HUES6 (cell line): Measurements from ENCODE around the gene CATSPERB.
"Not testable (repeated sequence)": the region's sequence is repeated elsewhere in the genome, so short reads cannot be mapped to it uniquely, and the experiment has no call there.

Experiments
- H3K27ac ChIP-seq: 2 replicates; pipeline ENCODE4 v1.7.0; 2013; ENCODE audit warnings: low read depth, mild to moderate bottlenecking, low read length, inconsistent platforms
- H3K27me3 ChIP-seq: 2 replicates; pipeline ENCODE4 v1.6.1; 2013; ENCODE audit warnings: low read length; ENCODE audit not compliant: control insufficient read depth, insufficient read depth
- H3K36me3 ChIP-seq: 2 replicates; pipeline ENCODE4 v1.6.1; 2013; ENCODE audit warnings: low read length; ENCODE audit not compliant: control insufficient read depth, insufficient read depth
- H3K4me1 ChIP-seq: 2 replicates; pipeline ENCODE4 v1.6.1; 2013; ENCODE audit warnings: low read length; ENCODE audit not compliant: control insufficient read depth, insufficient read depth
- H3K4me3 ChIP-seq: 2 replicates; pipeline ENCODE4 v1.5.1; 2013; ENCODE audit warnings: low read depth, low read length
- H3K9ac ChIP-seq: one replicate; pipeline ENCODE4 v1.6.1; 2013; ENCODE audit warnings: mild to moderate bottlenecking, low read length
- H3K9me3 ChIP-seq: 2 replicates; pipeline ENCODE4 v1.6.1; 2013; ENCODE audit warnings: low read depth, low read length; ENCODE audit not compliant: control insufficient read depth, insufficient read depth

Gene CATSPERB

DNA sequence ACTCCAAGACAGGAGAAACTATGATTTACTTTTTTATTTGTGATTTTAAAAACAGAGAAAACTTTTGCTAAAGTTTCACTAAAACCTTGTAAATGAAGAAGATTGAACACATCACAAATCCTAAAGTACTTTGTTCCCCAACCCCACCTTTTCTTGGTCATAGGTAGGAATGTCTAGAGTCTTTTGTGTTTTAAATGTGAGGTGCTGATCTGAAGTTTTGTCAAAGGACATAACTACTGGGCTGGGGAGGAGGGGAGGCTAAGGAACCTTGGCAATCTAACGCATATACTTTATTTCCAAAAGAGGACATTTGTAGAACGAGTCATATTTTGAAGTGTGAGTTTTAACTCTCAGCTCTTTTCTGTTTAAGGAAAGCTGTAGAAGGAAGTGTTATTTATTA is 37.2 kb downstream of the CATSPERB start:
- H3K27ac ChIP-seq, result no peak overlapping the region
- no peaks in the 10 kb centered on the region for H3K36me3 ChIP-seq
- peaks cover 20% of the 10 kb centered on the region for H3K9me3 ChIP-seq
- no peaks in the 10 kb centered on the region; the same call in 1 of the 2 replicates for H3K4me1 ChIP-seq
- H3K9ac ChIP-seq, result no peak overlapping the region
- no peak overlapping the region for H3K4me3 ChIP-seq
- H3K27me3 ChIP-seq, result no peaks in the 10 kb centered on the region

DNA sequence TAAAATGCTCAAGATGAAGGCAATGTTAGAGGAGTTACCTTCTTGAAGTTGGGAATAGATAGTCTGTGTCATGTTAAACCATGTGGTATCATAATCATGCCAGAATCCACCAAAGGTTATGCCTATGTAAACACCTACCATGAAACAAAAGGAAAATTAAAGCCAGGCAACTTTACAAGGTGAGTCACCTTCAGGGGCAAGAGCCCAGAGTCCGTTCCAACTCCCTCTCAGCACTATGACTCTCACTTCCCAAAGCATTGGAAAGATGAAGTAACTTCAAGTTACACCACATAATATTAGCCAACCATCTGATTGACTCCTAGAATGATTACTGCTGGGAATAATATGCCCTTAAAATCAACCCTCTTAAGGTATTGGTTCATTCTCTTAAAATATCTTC is 38.5 kb downstream of the CATSPERB start:
- H3K4me3 ChIP-seq, result no peak overlapping the region

DNA sequence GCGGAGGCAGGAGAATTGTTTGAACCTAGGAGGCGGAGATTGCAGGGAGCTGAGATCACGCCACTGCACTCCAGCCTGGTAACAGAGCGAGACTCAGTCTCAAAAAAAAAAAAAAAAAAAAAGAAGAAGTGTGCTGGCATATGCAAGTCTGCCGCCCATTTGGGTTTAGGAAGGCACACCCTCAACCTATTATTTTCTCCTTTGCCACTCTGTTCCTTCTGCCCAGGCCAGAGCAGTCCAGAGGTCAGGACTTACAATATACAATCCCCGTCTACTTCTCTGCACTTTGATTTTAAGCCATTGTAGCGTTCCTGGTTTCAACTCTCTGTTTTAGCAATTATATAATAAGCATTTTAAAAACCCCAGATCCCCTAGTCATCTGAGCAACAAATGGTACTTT is 39.8 kb downstream of the CATSPERB start:
- H3K27ac ChIP-seq, result no peak overlapping the region
- no peak overlapping the region for H3K4me3 ChIP-seq
- no peaks in the 10 kb centered on the region for H3K27me3 ChIP-seq
- no peaks in the 10 kb centered on the region; the same call in 1 of the 2 replicates for H3K4me1 ChIP-seq
- H3K36me3 ChIP-seq, result no peaks in the 10 kb centered on the region
- H3K9ac ChIP-seq, result no peak overlapping the region
- peaks cover 9% of the 10 kb centered on the region for H3K9me3 ChIP-seq

More for the DNA sequence above, 38.5 kb downstream of the CATSPERB start:
- Histone ChIP-seq H3K9ac (no peak overlapping the region), H3K4me1 (no peaks in the 10 kb centered on the region; the same call in 1 of the 2 replicates), H3K36me3 (no peaks in the 10 kb centered on the region), H3K27ac (no peak overlapping the region), H3K9me3 (peaks cover 20% of the 10 kb centered on the region), H3K27me3 (no peaks in the 10 kb centered on the region)

DNA sequence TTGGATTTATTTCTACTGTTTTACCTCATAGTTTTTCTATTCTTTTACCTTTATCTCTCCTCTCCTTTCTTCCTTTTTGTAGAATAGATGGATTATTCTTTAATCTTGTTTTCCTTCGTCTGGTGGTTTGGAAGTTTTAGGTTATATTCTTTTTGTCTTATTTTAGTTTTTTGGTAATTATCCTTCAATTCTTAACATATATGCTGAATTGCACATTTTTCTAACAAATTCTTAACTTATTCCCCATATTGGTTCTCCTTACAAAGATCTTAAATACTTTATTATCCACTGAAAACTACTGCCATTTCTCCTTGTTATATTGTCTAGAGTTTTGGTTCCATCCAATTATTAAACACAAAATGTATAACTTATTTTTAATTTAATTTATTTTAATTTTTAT is 42.3 kb downstream of the CATSPERB start:
- H3K9ac ChIP-seq, result no peak overlapping the region
- no peaks in the 10 kb centered on the region for H3K27me3 ChIP-seq
- H3K4me1 ChIP-seq, result no peaks in the 10 kb centered on the region; the same call in 1 of the 2 replicates
- no peak overlapping the region for H3K4me3 ChIP-seq
- H3K36me3 ChIP-seq, result no peaks in the 10 kb centered on the region
- peaks cover 9% of the 10 kb centered on the region for H3K9me3 ChIP-seq
- no peak overlapping the region for H3K27ac ChIP-seq

DNA sequence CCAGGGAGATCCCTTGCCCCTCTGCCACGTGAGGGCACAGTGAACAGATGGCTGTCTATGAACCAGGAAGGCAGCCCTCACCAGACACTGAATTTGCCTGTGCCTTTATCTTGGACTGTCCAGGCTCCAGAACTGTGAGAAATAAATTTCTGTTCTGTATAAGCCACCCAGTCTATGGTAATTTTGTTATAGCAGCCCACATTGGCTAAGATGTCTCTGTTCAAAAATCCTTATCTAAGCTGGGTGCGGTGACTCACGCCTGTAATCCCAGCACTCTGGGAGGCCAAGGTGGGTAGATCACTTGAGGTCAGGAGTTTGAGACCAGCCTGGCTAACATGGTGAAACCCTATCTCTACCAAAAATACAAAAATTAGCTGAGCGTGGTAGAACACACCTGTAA is 44.5 kb downstream of the CATSPERB start:
- H3K4me1 ChIP-seq, H3K9ac ChIP-seq, H3K36me3 ChIP-seq, H3K27me3 ChIP-seq, H3K4me3 ChIP-seq, H3K27ac ChIP-seq: not testable (repeated sequence)
- H3K9me3 ChIP-seq, result peaks cover 11% of the 10 kb centered on the region

DNA sequence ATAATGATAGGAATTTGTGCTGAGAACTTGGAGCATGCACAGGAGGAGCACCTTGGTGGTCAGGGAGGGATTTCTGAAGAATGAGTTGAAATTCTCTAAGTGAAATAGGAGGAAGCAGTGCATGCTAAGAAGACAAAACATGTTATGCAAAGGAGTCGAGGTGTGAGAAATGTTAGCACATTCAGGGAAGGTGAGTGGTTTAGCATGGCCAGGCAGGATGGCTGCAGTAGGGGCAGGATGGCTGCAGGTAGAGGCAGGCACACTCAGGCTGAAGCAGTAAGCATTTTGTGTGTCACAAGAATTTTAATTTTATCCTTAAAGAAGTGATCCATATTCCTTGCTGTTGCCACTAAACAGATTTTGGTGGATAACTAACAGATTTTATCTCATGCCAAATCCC is 46.3 kb downstream of the CATSPERB start:
- Histone ChIP-seq H3K27ac (no peak overlapping the region), H3K4me3 (no peak overlapping the region), H3K9ac (no peak overlapping the region), H3K36me3 (no peaks in the 10 kb centered on the region), H3K27me3 (no peaks in the 10 kb centered on the region), H3K9me3 (peaks cover 18% of the 10 kb centered on the region), H3K4me1 (no peaks in the 10 kb centered on the region)

DNA sequence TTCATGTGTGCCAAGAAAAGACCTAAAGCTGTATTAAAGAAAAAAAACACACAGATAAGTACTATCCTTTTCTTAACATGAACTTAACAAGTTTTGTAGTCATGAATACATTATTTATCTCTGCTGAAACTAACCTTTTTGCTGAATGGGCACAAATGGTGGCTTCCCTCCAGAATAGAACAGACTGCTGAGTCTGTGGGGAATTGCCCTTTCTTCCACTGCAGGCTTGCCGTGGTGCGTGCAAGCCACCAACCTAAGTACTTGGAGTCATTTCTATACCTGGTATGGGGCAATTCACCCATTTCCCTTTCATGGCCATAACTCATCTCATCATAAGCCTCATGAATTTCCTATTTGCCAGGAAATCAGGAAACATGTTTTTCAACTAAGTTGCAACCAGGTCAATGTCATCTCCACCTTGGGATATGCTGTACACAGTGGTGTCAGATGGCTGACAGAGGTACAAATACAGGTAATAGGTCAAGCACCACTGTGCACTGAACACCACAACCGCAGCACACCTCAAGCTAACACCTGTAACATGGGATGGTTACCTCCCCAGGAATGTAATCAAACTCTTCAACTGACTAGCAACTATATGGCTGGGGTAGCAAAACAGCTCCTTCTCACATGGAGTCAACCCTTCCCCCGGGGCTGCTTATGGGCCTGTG is 49.9 kb downstream of the CATSPERB start:
- Histone ChIP-seq H3K27me3 (no peaks in the 10 kb centered on the region), H3K4me3 (no peak overlapping the region), H3K27ac (no peak overlapping the region), H3K9me3 (peaks cover 38% of the 10 kb centered on the region), H3K36me3 (no peaks in the 10 kb centered on the region), H3K9ac (no peak overlapping the region), H3K4me1 (no peaks in the 10 kb centered on the region)

DNA sequence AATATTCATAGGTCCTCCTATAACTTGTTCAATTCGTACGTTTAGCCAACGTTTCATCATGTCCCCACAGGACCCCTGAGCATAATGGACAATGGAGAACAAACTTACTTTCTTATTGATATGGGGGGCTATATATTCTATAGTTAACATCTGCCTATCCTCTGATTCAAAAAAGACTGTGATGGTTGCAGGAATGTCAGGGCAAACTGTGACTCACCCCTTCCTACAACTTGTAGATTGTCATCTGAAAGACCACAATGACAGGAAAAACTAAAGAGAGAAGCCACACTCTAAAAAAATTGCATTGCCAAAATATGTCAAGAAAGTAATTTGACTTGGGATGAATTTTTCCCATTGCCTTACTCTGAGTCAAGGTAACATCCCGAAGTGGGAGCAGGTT is 50.8 kb downstream of the CATSPERB start:
- peaks cover 39% of the 10 kb centered on the region for H3K9me3 ChIP-seq

DNA sequence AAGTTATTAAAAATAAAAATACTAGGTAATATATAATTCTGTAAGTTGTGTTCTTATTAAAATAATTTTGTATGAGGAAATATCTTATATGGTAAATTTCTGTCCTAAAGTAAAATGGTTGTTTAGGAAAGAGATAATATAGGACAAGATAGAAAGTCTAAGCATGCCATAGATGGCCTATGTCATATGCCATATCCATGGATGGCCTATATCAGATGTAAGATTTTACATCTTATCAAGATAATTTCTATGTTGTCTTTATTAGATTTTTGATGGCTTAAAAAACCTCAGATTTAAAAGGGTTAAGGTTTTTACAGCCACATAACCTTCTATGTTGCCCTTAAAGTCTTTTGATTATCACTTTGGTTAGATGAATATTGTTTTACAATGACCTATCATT is 52.6 kb downstream of the CATSPERB start:
- no peaks in the 10 kb centered on the region for H3K36me3 ChIP-seq
- no peaks in the 10 kb centered on the region for H3K27me3 ChIP-seq
- H3K27ac ChIP-seq, result no peak overlapping the region
- H3K9ac ChIP-seq, result no peak overlapping the region
- H3K4me3 ChIP-seq, result no peak overlapping the region
- peaks cover 51% of the 10 kb centered on the region for H3K9me3 ChIP-seq
- H3K4me1 ChIP-seq, result no peaks in the 10 kb centered on the region

More for the DNA sequence above, 50.8 kb downstream of the CATSPERB start:
- Histone ChIP-seq H3K9ac (no peak overlapping the region), H3K4me3 (no peak overlapping the region), H3K4me1 (no peaks in the 10 kb centered on the region), H3K27me3 (no peaks in the 10 kb centered on the region), H3K36me3 (no peaks in the 10 kb centered on the region), H3K27ac (no peak overlapping the region)

DNA sequence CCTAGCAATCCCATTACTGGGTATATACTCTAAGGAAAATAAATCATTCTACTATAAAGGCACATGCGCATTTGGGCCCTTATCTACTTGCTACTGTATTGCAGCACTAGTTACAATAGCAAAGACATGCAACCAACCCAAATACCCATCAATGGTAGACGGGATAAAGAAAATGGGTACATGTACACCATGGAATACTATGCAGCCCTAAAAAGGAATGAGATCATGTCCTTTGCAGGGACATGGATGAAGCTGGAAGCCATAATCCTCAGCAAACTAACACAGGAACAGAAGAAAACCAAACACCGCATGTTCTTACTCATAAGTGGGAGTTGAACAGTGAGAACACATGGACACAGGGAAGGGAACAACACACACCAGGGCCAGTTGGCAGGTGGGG is 54.2 kb downstream of the CATSPERB start:
- H3K4me3 ChIP-seq, H3K4me1 ChIP-seq, H3K27ac ChIP-seq, H3K36me3 ChIP-seq, H3K27me3 ChIP-seq, H3K9ac ChIP-seq: not testable (repeated sequence)
- H3K9me3 ChIP-seq, result peaks cover 62% of the 10 kb centered on the region

DNA sequence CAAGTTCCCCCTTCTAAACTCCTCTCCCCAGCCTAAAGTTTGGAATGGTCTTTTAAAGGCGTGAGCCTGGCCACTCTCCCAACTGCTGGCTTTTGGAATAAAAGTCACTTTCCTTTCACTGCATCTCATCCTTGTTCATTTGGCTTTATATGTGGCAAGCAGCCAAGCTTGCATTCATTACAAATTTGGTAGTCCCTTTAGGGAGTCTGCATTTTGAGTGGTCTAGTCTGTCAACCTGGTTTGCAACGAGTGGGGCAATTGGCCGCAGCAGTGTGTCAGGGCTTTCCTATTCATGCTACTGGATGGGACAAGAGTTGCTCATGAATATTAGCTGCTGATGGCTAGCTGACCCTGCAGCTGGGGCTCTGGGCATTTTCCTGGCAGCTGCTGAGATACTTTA is 57.0 kb downstream of the CATSPERB start:
- no peaks in the 10 kb centered on the region for H3K4me1 ChIP-seq
- no peak overlapping the region for H3K9ac ChIP-seq
- peaks cover 44% of the 10 kb centered on the region for H3K9me3 ChIP-seq
- no peak overlapping the region for H3K27ac ChIP-seq
- no peaks in the 10 kb centered on the region for H3K36me3 ChIP-seq
- no peaks in the 10 kb centered on the region for H3K27me3 ChIP-seq
- no peak overlapping the region for H3K4me3 ChIP-seq
